ENCODE measurements around the gene CASP3. TPM values are rescaled to one million over a fixed set of nuclear protein-coding genes. Genes with fewer than 3 reads are reported as not detected.

Gene CASP3
- total and polyA plus RNA-seq, 11 donors: 7.3 to 32.0 (median 15.8) TPM

- TF ChIP-seq, protein P1, sequence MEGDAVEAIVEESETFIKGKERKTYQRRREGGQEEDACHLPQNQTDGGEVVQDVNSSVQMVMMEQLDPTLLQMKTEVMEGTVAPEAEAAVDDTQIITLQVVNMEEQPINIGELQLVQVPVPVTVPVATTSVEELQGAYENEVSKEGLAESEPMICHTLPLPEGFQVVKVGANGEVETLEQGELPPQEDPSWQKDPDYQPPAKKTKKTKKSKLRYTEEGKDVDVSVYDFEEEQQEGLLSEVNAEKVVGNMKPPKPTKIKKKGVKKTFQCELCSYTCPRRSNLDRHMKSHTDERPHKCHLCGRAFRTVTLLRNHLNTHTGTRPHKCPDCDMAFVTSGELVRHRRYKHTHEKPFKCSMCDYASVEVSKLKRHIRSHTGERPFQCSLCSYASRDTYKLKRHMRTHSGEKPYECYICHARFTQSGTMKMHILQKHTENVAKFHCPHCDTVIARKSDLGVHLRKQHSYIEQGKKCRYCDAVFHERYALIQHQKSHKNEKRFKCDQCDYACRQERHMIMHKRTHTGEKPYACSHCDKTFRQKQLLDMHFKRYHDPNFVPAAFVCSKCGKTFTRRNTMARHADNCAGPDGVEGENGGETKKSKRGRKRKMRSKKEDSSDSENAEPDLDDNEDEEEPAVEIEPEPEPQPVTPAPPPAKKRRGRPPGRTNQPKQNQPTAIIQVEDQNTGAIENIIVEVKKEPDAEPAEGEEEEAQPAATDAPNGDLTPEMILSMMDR (IDR thresholded peaks at IDR 0.05): no peak
- no peak for TF ChIP-seq POLR2A (IDR thresholded peaks at IDR 0.05)
- Histone ChIP-seq H3K4me1 (peaks cover 0 to 4% (median 0%) of the 10 kb centered on the region in 12 donors), H3K27ac (no peak overlapping the region), H3K4me3 (no peak overlapping the region), H3K9me3 (no peaks in the 10 kb centered on the region), H3K36me3 (peaks cover 2 to 64% (median 40%) of the 10 kb centered on the region in 9 donors), H3K27me3 (no peaks in the 10 kb centered on the region)
- DNase-seq (no peak), ATAC-seq (no peak)
- 90 to 97% (median 94%) methylated on average over 3 of the region's 3 CpGs for WGBS, 4 donors
- intact Hi-C loops (cut with DNase I): no loop called here
Observed at GRCh38 chr4:184675821-184676492, 26.7 kb upstream of the CASP3 start.

DNA sequence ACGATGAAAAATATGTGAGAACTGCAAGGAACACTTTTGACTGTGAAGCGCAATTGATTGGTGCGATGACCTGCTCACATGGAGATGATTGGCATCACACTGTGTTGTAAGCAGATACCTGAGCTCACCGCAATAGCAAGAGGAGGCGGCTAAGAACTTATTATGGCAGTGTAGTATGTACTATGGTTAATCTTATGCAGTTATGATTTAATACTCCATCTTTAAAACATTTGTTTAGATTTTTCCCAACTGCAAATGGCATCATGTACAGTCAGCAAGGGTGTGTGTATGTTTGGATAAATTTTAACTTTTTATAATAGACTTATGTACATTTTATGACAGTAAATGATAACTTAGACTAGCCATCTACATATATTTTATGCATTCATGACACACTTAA lies 25.8 kb upstream of the CASP3 start:
- intact Hi-C loops (cut with DNase I): no loop called here
- Histone ChIP-seq H3K4me1 (no peaks in the 10 kb centered on the region), H3K36me3 (peaks cover 2 to 64% (median 47%) of the 10 kb centered on the region in 9 donors), H3K27me3 (no peaks in the 10 kb centered on the region), H3K4me3 (no peak overlapping the region), H3K27ac (no peak overlapping the region), H3K9me3 (no peaks in the 10 kb centered on the region)
- 95 to 98% (median 96%) methylated on average over 5 of the region's 5 CpGs for WGBS, 4 donors
- no peak for DNase-seq
- TF ChIP-seq, protein P1 (IDR thresholded peaks at IDR 0.05): no peak
- TF ChIP-seq POLR2A (IDR thresholded peaks at IDR 0.05): no peak
- no peak for ATAC-seq

DNA sequence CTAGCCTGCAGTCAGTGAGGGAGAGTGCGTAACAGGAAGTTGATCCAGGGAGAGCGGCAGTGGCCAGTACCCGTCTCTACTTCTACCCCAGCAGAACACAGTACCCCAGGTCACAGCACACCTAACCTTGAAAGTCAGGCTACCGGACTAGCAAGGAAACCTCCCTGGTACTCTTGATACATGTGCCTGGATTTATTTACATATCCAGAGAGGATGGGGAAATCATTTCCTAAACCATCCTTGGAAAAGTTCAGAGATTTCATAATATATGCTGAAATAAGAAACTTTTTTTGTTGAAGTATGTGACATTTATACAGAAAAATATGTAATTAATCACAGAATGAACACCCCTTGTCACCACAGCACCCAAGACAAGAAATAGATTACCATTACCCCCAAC lies 24.8 kb upstream of the CASP3 start:
- WGBS, 4 donors: 95 to 100% (median 95%) methylated on average over 4 of the region's 4 CpGs
- H3K9me3 ChIP-seq: no peaks in the 10 kb centered on the region
- ATAC-seq (no peak), DNase-seq (no peak)
- H3K4me1 ChIP-seq: peaks cover 0 to 4% (median 0%) of the 10 kb centered on the region in 12 donors
- TF ChIP-seq POLR2A (IDR thresholded peaks at IDR 0.05): no peak
- TF ChIP-seq, protein P1 (IDR thresholded peaks at IDR 0.05): no peak
- no peak overlapping the region for H3K4me3 ChIP-seq
- no peak overlapping the region for H3K27ac ChIP-seq
- intact Hi-C loops (cut with DNase I): no loop called here
- H3K36me3 ChIP-seq: peaks cover 2 to 71% (median 54%) of the 10 kb centered on the region in 9 donors
- no peaks in the 10 kb centered on the region for H3K27me3 ChIP-seq

GRCh38 chr4:184672741-184673140 lies 23.5 kb upstream of the CASP3 start:
- H3K9me3 ChIP-seq: no peaks in the 10 kb centered on the region
- intact Hi-C loops (cut with DNase I): no loop called here
- no peak overlapping the region for H3K4me3 ChIP-seq
- peaks cover 2 to 80% (median 58%) of the 10 kb centered on the region in 9 donors for H3K36me3 ChIP-seq
- no peaks in the 10 kb centered on the region for H3K27me3 ChIP-seq
- WGBS, 4 donors: 92 to 97% (median 94%) methylated on average over 6 of the region's 6 CpGs
- H3K27ac ChIP-seq: no peak overlapping the region
- ATAC-seq (no peak), DNase-seq (no peak)
- TF ChIP-seq POLR2A (IDR thresholded peaks at IDR 0.05): no peak
- TF ChIP-seq, protein P1 (IDR thresholded peaks at IDR 0.05): no peak
- H3K4me1 ChIP-seq: peaks cover 0 to 16% (median 0%) of the 10 kb centered on the region in 12 donors
